ENCODE data around the gene DBX1. TPM values are rescaled to one million over a fixed set of nuclear protein-coding genes. Genes with fewer than 3 reads are reported as not detected.
A peak's percentile ranks its signal among the peaks of the same experiment; 100 is the strongest.

DBX1 gene
- total RNA-seq, 1 donor from 2014 or later = 0.43 TPM

- no peaks in the 10 kb centered on the region for H3K36me3 ChIP-seq
- peaks cover 33% of the 10 kb centered on the region for H3K4me1 ChIP-seq
- Mint-ChIP-seq H3K4me1 (peaks cover 38% of the 10 kb centered on the region), H3K27ac (no peak overlapping the region), H3K36me3 (peaks cover 17% of the 10 kb centered on the region), H3K9me3 (peaks cover 13% of the 10 kb centered on the region), H3K4me3 (no peak overlapping the region), H3K27me3 (ENCODE audit: insufficient read depth, low read depth) (peaks cover 12% of the 10 kb centered on the region)
- no peak overlapping the region for H2AFZ ChIP-seq (replicated peaks)
- DNase-seq (ENCODE audit: low spot score) = no peak
- H3K4me2 ChIP-seq = peak overlapping the region; percentile 17
- H3K9ac ChIP-seq = no peak overlapping the region
- H3K27me3 ChIP-seq = no peaks in the 10 kb centered on the region
- H3K27ac ChIP-seq = no peak overlapping the region
- no peaks in the 10 kb centered on the region for H4K20me1 ChIP-seq (ENCODE audit: low read depth)
- TF ChIP-seq, protein P1, sequence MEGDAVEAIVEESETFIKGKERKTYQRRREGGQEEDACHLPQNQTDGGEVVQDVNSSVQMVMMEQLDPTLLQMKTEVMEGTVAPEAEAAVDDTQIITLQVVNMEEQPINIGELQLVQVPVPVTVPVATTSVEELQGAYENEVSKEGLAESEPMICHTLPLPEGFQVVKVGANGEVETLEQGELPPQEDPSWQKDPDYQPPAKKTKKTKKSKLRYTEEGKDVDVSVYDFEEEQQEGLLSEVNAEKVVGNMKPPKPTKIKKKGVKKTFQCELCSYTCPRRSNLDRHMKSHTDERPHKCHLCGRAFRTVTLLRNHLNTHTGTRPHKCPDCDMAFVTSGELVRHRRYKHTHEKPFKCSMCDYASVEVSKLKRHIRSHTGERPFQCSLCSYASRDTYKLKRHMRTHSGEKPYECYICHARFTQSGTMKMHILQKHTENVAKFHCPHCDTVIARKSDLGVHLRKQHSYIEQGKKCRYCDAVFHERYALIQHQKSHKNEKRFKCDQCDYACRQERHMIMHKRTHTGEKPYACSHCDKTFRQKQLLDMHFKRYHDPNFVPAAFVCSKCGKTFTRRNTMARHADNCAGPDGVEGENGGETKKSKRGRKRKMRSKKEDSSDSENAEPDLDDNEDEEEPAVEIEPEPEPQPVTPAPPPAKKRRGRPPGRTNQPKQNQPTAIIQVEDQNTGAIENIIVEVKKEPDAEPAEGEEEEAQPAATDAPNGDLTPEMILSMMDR (IDR thresholded peaks at IDR 0.05) = no peak
- TF ChIP-seq EZH2 (IDR thresholded peaks at IDR 0.05) (no peak), EZH2phosphoT487 (IDR thresholded peaks at IDR 0.05) (no peak)
- no peak overlapping the region for H3K4me3 ChIP-seq
- H3K9me3 ChIP-seq (ENCODE audit: low read depth) = no peaks in the 10 kb centered on the region
- no peaks in the 10 kb centered on the region for H3K79me2 ChIP-seq (ENCODE audit: low read depth)
- peaks cover 9% of the 10 kb centered on the region for H3F3A ChIP-seq (ENCODE audit: low read depth)
Measured at GRCh38 chr11:20178976-20179375, 18.7 kb upstream of the DBX1 start.

DNA sequence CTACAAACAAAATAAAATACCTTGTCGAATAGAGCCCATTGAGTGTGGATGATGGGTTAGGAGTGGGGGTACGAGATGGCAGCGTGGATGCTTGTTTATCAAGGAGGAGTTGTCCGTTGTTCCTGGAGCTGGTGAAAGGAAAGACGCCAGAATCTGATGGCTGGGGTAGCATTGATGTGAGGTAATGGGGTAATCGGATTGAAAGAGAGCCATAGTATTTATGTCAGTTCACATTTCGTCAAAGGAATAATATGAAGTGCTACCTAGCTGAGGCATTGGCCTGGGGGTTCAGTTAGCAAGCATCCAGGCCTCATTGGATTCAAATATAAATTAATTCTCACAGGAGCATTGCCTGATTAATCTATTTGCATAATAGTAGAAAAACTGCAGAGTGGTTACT is 16.9 kb upstream of the DBX1 start:
- Mint-ChIP-seq H3K36me3 (peaks cover 7% of the 10 kb centered on the region), H3K27me3 (ENCODE audit: insufficient read depth, low read depth) (peaks cover 12% of the 10 kb centered on the region), H3K4me3 (peak overlapping the region; percentile 42), H3K27ac (peak overlapping the region; percentile 28), H3K4me1 (peaks cover 38% of the 10 kb centered on the region), H3K9me3 (peaks cover 9% of the 10 kb centered on the region)
- Histone ChIP-seq H4K20me1 (ENCODE audit: low read depth) (no peaks in the 10 kb centered on the region), H3K9ac (no peak overlapping the region), H2AFZ (replicated peaks) (no peak overlapping the region), H3K27me3 (peaks cover 5% of the 10 kb centered on the region), H3K4me2 (peak overlapping the region; percentile 49), H3K27ac (no peak overlapping the region), H3K4me3 (no peak overlapping the region), H3K4me1 (peaks cover 33% of the 10 kb centered on the region), H3K9me3 (ENCODE audit: low read depth) (no peaks in the 10 kb centered on the region), H3F3A (ENCODE audit: low read depth) (peaks cover 9% of the 10 kb centered on the region), H3K79me2 (ENCODE audit: low read depth) (no peaks in the 10 kb centered on the region), H3K36me3 (no peaks in the 10 kb centered on the region)
- DNase-seq (ENCODE audit: low spot score) = peak; percentile 42
- no peak for TF ChIP-seq EZH2 (IDR thresholded peaks at IDR 0.05)
- TF ChIP-seq EZH2phosphoT487 (IDR thresholded peaks at IDR 0.05) = no peak
- TF ChIP-seq, protein P1 (IDR thresholded peaks at IDR 0.05) = no peak

DNA sequence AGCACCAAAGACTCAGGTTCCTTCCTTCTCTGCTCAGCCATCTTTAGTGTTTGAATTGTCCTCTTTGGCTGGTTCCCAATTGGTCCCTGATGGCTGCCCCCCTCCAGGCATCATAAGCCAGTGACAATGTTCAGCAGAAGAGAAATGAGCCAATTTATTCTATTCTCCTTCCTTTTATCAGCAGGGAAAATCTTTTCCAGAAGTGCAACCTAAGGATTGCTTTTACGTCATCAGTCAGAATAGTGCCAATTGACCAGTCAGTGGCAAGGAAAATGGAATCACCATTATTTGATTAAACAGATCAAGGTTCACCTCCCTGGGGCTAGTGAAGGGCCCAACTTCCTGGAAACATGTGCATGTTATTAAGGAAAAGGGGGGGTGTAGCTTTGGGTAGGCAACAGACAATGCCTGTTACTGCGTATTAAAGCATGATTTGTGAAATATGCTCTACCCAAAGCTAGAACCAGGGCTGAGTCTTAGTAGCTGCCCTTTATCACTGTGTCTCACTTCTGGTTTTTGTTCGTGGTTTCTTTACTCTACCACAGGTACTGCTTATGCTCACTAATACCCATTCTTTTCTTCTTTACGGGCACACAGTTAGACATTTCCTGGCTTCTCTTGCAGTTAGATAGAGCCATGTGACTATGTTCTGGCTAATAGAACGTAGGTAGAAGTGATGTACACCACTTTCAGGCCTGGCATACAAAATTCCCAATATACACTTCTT is 12.6 kb upstream of the DBX1 start:
- no peak for DNase-seq (ENCODE audit: low spot score)
- peaks cover 5% of the 10 kb centered on the region for H3K27me3 ChIP-seq
- peaks cover 26% of the 10 kb centered on the region for H3K4me1 ChIP-seq
- H3K4me3 ChIP-seq = no peak overlapping the region
- H3K79me2 ChIP-seq (ENCODE audit: low read depth) = peaks cover 4% of the 10 kb centered on the region
- H3K27me3 Mint-ChIP-seq (ENCODE audit: insufficient read depth, low read depth) = peaks cover 21% of the 10 kb centered on the region
- H3K9me3 Mint-ChIP-seq = peaks cover 14% of the 10 kb centered on the region
- H3K36me3 Mint-ChIP-seq = peaks cover 7% of the 10 kb centered on the region
- H3K9ac ChIP-seq = no peak overlapping the region
- H3K4me1 Mint-ChIP-seq = peaks cover 21% of the 10 kb centered on the region
- H3K4me2 ChIP-seq = no peak overlapping the region
- H2AFZ ChIP-seq (replicated peaks) = no peak overlapping the region
- no peaks in the 10 kb centered on the region for H4K20me1 ChIP-seq (ENCODE audit: low read depth)
- H3K4me3 Mint-ChIP-seq = no peak overlapping the region
- H3K27ac Mint-ChIP-seq = no peak overlapping the region
- H3K9me3 ChIP-seq (ENCODE audit: low read depth) = peaks cover 7% of the 10 kb centered on the region
- H3F3A ChIP-seq (ENCODE audit: low read depth) = peaks cover 9% of the 10 kb centered on the region
- TF ChIP-seq, protein P1 (IDR thresholded peaks at IDR 0.05) = no peak
- TF ChIP-seq EZH2 (IDR thresholded peaks at IDR 0.05) (no peak), EZH2phosphoT487 (IDR thresholded peaks at IDR 0.05) (no peak)
- H3K36me3 ChIP-seq = peaks cover 7% of the 10 kb centered on the region
- no peak overlapping the region for H3K27ac ChIP-seq
